ENCODE results near the gene KRTAP5-3. TPM values are rescaled to one million over a fixed set of nuclear protein-coding genes. Genes with fewer than 3 reads are reported as not detected.

Gene KRTAP5-3
- total RNA-seq, 1 donor from 2014 or later = not detected

- DNase-seq (ENCODE audit: low read depth) = no peak
- no peak for TF ChIP-seq CTCF (conservative IDR thresholded peaks at IDR 0.05; ENCODE audit: low read depth, low read length)
- H3K4me3 ChIP-seq (ENCODE audit: low read depth, low read length) = peak overlapping the region; percentile 28
Measured at GRCh38 chr11:1558775-1559110, 49.5 kb downstream of the KRTAP5-3 start.

GRCh38 chr11:1557904-1558774 is 50.1 kb downstream of the KRTAP5-3 start:
- DNase-seq (ENCODE audit: low read depth) = peak; percentile 18
- peak overlapping the region; percentile 28 for H3K4me3 ChIP-seq (ENCODE audit: low read depth, low read length)
- no peak for TF ChIP-seq CTCF (conservative IDR thresholded peaks at IDR 0.05; ENCODE audit: low read depth, low read length)

Other genes with a start within 250 kb of the KRTAP5-3 start
- 0.06 and 0.22 TPM in 2 replicates for gene BRSK2, start 218.5 kb downstream of the KRTAP5-3 start, total RNA-seq
- 22.6 and 26.9 TPM in 2 replicates for gene MOB2, start 121.7 kb downstream of the KRTAP5-3 start, total RNA-seq
- gene DUSP8, start 36.2 kb downstream of the KRTAP5-3 start, total RNA-seq = 9.7 and 13.1 TPM in 2 replicates
- not detected in 2 replicates for gene KRTAP5-1, start 23.2 kb downstream of the KRTAP5-3 start, total RNA-seq
- gene KRTAP5-2, start 10.2 kb downstream of the KRTAP5-3 start, total RNA-seq = not detected in 2 replicates
- gene KRTAP5-4, start 13.7 kb upstream of the KRTAP5-3 start, total RNA-seq = not detected in 2 replicates
- not detected in 2 replicates for gene KRTAP5-5, start 21.3 kb upstream of the KRTAP5-3 start, total RNA-seq
- not detected in 2 replicates for gene KRTAP5-6, start 88.7 kb upstream of the KRTAP5-3 start, total RNA-seq
- gene IFITM10, start 142.1 kb upstream of the KRTAP5-3 start, total RNA-seq = not detected in 2 replicates
- gene CTSD, start 155.5 kb upstream of the KRTAP5-3 start, total RNA-seq = 192 and 211 TPM in 2 replicates
- 0.81 TPM in 1 of 2 replicates, not detected in the other for gene SYT8, start 226.5 kb upstream of the KRTAP5-3 start, total RNA-seq
- gene TNNI2, start 230.5 kb upstream of the KRTAP5-3 start, total RNA-seq = not detected in 2 replicates
- gene LSP1, start 244.6 kb upstream of the KRTAP5-3 start, total RNA-seq = 0.58 TPM in 1 of 2 replicates, not detected in the other

All from epithelial cell of proximal tubule (primary cell).